ENCODE results near the gene TAGLN3. TPM values are rescaled to one million over a fixed set of nuclear protein-coding genes. Genes with fewer than 3 reads are reported as not detected.

The TAGLN3 gene
- polyA plus RNA-seq, 1 of the 3 experiments (the other 2 are of a cell fraction), result 19.6 TPM

- Histone ChIP-seq H3K27me3 (ENCODE audit: insufficient read depth) (no peaks in the 10 kb centered on the region), H3K9me3 (no peaks in the 10 kb centered on the region), H3F3A (replicated peaks; ENCODE audit: insufficient read depth) (no peaks in the 10 kb centered on the region), H3K4me3 (ENCODE audit: low read depth in 2 of 2, low read length in 1 of 2) (no peak overlapping the region), H3K4me2 (no peak overlapping the region), H2AFZ (ENCODE audit: low read depth) (no peak overlapping the region), H3K79me2 (ENCODE audit: insufficient read depth) (no peaks in the 10 kb centered on the region), H3K27ac (ENCODE audit: low read depth in 2 of 2, low read length in 1 of 2) (no peak overlapping the region), H3K36me3 (replicated peaks in 1 of 2; ENCODE audit: control insufficient read depth in 1 of 2, insufficient read depth in 2 of 2, low read length in 1 of 2) (no peaks in the 10 kb centered on the region), H3K9ac (no peak overlapping the region), H3K9me2 (no peaks in the 10 kb centered on the region), H3K4me1 (ENCODE audit: control insufficient read depth in 1 of 2, insufficient read depth in 2 of 2, low read depth in 1 of 2, low read length in 1 of 2) (no peaks in the 10 kb centered on the region), H4K20me1 (ENCODE audit: insufficient read depth) (no peaks in the 10 kb centered on the region)
- POLR2A ChIA-PET, result no interaction called here
- no peak for TF ChIP-seq YY1 (IDR thresholded peaks at IDR 0.05; ENCODE audit: low read depth)
- no peak for TF ChIP-seq CHD2 (IDR thresholded peaks at IDR 0.05; ENCODE audit: low read length, partially characterized antibody)
- no peak for TF ChIP-seq JUND (IDR thresholded peaks at IDR 0.05)
- no peak for TF ChIP-seq MAX (IDR thresholded peaks at IDR 0.05; ENCODE audit: low read depth)
- no peak for TF ChIP-seq ZBTB33 (IDR thresholded peaks at IDR 0.05; ENCODE audit: borderline replicate concordance, low read depth)
- CTCF ChIA-PET, result interaction anchor here (0.6 to 7.4 kb wide), 7 partner anchors 11 to 324 kb away, joined by 3 to 76 read pairs (median 10); partner anchors contain the start of gene ABHD10
- DNase-seq, result no peak
Measured at GRCh38 chr3:112041321-112041720, 42.6 kb downstream of the TAGLN3 start.

GRCh38 chr3:112042842-112043280 is 44.1 kb downstream of the TAGLN3 start:
- Histone ChIP-seq H3K4me2 (no peak overlapping the region), H3K9me2 (no peaks in the 10 kb centered on the region), H3K9ac (no peak overlapping the region), H3K4me3 (ENCODE audit: low read depth in 2 of 2, low read length in 1 of 2) (no peak overlapping the region), H3K36me3 (replicated peaks in 1 of 2; ENCODE audit: control insufficient read depth in 1 of 2, insufficient read depth in 2 of 2, low read length in 1 of 2) (no peaks in the 10 kb centered on the region), H3K79me2 (ENCODE audit: insufficient read depth) (no peaks in the 10 kb centered on the region), H3F3A (replicated peaks; ENCODE audit: insufficient read depth) (no peaks in the 10 kb centered on the region), H3K4me1 (ENCODE audit: control insufficient read depth in 1 of 2, insufficient read depth in 2 of 2, low read depth in 1 of 2, low read length in 1 of 2) (no peaks in the 10 kb centered on the region), H2AFZ (ENCODE audit: low read depth) (peak overlapping the region; percentile 86; the same call in 1 of the 2 replicates), H4K20me1 (ENCODE audit: insufficient read depth) (no peaks in the 10 kb centered on the region), H3K9me3 (no peaks in the 10 kb centered on the region), H3K27me3 (ENCODE audit: insufficient read depth) (no peaks in the 10 kb centered on the region), H3K27ac (ENCODE audit: low read depth in 2 of 2, low read length in 1 of 2) (no peak overlapping the region)
- no peak for DNase-seq
- ChIA-PET POLR2A (no interaction called here), CTCF (interaction anchor here (0.6 to 7.4 kb wide), 36 partner anchors 8 to 540 kb away, joined by 3 to 76 read pairs (median 4); partner anchors contain the start of genes ABHD10 and TMPRSS7)
- WGBS (ENCODE audit: low lambda C conversion rate), result 91% methylated on average over 6 of the region's 6 CpGs
- TF ChIP-seq FOXM1 (IDR thresholded peaks at IDR 0.05; ENCODE audit: low read depth) (no peak), ZBTB33 (IDR thresholded peaks at IDR 0.05; ENCODE audit: borderline replicate concordance, low read depth) (no peak), RXRA (IDR thresholded peaks at IDR 0.05; ENCODE audit: borderline replicate concordance, low read depth) (no peak), MXI1 (IDR thresholded peaks at IDR 0.05; ENCODE audit: low read depth, low read length) (no peak), REST (IDR thresholded peaks at IDR 0.05; ENCODE audit: low read depth, low read length) (no peak), SMC3 (IDR thresholded peaks at IDR 0.05; ENCODE audit: low read depth, low read length) (no peak), RAD21 (IDR thresholded peaks at IDR 0.05; ENCODE audit: low read length) (no peak), TCF12 (IDR thresholded peaks at IDR 0.05) (no peak), NRF1 (IDR thresholded peaks at IDR 0.05; ENCODE audit: low read depth, low read length) (no peak), POLR2AphosphoS5 (IDR thresholded peaks at IDR 0.05; ENCODE audit: low read depth, low read length) (no peak), RFX5 (IDR thresholded peaks at IDR 0.05; ENCODE audit: low read length) (no peak), USF1 (IDR thresholded peaks at IDR 0.05; ENCODE audit: borderline replicate concordance, low read depth) (no peak), USF2 (IDR thresholded peaks at IDR 0.05; ENCODE audit: borderline replicate concordance, low read depth, low read length) (no peak), RCOR1 (IDR thresholded peaks at IDR 0.05; ENCODE audit: low read length) (no peak)

Data from SK-N-SH (cell line).